NK-92 (cell line): ENCODE data around the gene GON4L.
"Not testable (repeated sequence)": the region's sequence is repeated elsewhere in the genome, so short reads cannot be mapped to it uniquely, and the experiment has no call there.

Source experiments
- DNase-seq: peaks from one replicate; lab custom pipeline; 2025; ENCODE audit not compliant: unreplicated experiment; lab: John Stamatoyannopoulos, UW

Gene GON4L

GRCh38 chr1:155856975-155857930 is at the start of gene GON4L:
GON4L (minus strand) TSS chr1:155857214; CDS start chr1:155853780, 3,434 bp downstream.
- peak; percentile 30 for DNase-seq

DNA sequence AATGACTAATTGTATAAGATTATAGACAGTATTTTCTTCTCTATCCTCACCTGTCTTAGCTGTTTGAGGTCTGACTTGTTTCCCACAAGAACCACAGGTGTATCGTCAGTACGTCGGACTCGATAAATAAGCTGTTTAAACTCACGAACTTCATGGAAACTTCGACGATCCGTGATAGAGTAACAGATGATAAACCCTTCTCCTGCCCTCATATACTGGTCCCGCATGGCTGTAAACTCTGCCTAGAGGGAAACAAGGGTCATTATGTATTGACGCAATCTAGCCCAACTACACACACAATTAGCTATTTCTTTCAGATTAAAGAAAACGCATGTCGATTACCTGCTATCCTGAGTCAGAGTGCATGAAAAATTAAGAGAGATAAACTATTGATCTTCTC is 47.2 kb upstream of the GON4L start:
- DNase-seq = no peak

- DNase-seq = no peak
Measured at GRCh38 chr1:155900161-155900560, 43.1 kb upstream of the GON4L start.

DNA sequence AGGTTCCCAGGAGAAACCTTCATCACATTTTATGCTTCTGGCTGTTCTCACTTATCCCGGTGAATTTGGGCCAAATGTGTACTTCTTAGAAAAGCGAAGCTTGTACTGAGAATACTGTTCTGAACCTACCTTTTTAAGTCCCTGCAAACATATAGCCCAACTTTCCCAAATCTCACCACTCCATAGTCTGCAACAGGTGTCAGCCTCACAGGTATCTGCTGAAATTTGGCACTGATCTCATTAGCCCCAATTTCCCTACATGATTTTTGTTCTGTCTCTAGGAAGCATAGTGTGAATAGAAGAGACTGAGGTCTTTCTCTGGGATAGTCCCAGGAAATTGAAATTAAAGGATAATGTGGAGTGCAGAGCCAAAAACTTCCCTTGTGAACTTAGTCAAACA is 42.7 kb upstream of the GON4L start:
- no peak for DNase-seq

DNA sequence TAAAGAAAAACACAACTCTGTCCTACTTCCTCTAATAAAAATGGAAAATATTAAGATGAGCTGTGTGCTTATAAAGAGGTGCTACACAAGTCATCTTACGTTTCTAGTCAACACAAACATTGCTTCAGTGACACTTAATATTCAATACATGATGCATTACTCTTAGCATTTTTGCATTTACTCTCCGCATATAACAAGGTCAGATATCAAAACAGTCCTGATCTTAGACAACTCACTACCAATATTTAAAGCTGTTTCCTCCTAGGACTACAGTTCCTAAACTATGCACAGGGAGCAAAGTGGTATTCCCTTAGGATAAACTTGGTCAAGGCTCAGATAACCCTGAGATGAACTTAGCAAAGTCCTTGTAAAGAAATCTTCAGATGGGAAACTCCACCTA is 41.9 kb upstream of the GON4L start:
- no peak for DNase-seq

GRCh38 chr1:155897746-155898145 is 40.7 kb upstream of the GON4L start:
- no peak for DNase-seq

DNA sequence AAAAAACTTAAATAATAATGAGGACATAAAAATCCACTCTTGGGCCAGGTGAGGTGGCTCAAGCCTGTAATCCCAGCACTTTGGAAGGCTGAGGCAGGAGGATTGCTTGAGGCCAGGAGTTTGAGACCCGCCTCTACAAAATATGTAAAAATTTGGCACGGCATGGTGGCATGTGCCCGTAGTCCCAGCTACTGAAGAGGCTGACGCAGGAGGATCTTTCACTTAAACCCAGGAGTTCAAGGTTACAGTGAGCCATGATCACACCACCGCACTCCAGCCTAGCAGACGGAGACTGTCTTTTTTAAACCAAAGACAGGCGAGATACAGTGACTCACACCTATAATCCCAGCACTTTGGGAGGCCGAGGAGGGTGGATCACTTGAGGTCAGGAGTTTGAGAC is 39.5 kb upstream of the GON4L start:
- not testable (repeated sequence) for DNase-seq

DNA sequence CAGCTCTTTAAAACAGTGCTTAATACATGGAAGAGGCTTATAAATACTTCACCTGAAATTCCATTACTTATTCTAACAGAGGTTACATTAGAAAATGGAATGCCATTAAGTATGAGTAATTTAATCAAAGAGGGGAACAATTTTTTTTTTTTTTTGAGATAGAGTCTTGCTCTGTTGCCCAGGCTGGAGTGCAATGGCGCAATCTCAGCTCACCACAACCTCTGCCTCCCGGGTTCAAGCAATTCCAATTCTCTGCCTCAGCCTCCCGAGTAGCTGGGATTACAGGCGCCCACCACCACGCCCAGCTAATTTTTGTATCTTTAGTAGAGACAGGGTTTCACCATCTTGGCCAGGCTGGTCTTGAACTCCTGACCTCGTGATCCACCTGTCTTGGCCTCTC is 38.6 kb upstream of the GON4L start:
- not testable (repeated sequence) for DNase-seq

- DNase-seq = no peak
Measured at GRCh38 chr1:155893389-155894142, 36.6 kb upstream of the GON4L start.

DNA sequence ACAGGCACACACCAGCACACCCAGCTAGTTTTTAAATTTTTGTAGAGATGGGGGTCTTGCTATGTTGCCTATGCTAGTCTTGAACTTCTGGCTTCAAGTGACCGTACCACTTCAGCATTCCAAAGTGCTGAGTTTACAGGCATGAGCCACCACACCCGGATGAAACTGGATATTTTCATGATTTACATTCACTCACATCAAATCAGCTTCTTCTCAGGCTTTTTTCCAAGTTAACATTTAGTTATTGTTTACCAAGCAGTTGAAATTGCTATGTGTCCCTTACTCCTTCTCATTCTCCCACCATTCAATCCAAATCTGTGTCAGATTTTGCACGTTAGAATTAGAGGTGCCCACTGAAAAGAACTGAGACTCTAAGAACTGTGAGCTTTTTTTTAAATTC is 35.8 kb upstream of the GON4L start:
- no peak for DNase-seq

- DNase-seq = no peak
Measured at GRCh38 chr1:155890251-155890650, 33.2 kb upstream of the GON4L start.

DNA sequence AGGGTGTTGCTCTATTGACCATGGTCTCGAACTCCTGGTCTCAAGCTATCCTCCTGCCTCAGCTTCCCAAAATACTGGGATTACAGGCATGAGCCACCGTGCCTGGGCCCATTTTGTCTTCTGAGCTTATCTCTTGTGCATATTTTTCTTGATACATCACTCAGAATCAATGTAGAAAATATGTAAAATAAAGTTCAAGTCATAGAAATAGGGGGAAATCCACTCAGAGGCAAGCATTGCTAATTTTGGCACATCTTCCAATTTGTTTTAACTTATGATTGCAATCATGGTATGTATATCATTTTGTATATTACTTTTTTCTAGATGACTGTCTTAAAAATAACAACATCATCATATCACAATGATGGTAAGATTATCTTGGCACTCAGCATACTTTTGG is 32.6 kb upstream of the GON4L start:
- no peak for DNase-seq

DNA sequence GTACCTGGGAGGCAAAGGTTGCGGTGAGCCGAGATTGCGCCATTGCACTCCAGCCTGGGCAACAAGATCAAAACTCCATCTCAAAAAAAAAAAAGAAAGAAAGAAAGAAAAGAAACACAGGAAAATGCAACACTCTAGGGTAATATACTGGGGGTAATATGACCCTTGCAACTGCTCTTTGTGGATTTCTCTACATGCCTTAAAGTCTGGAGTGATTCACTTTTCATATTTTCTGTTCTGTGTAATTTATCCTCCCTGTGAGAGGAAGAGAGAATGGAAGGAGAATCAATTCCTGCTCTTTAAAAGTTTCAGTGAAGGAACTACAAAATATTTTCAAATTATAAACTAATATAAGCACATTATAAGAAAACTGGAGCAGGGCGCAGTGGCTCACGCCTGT is 31.5 kb upstream of the GON4L start:
- no peak for DNase-seq

DNA sequence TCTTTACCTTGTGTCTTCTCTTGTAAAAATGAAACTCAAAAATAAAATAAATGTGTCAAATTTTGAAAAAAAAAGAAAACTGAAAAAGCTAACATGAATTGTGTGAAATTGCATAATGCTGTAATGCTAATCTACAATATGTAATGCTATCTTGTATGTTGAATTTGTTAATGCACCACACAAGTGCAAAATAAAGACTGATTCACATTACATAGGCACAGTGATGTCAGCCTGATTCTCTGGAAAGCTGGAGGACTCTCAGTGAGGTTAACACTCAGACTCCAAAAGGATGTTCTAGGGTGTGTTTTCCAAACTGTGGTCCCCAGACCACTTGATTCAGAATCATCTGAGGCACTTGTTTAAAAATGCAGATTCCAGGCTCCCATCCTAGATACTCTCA is 28.0 kb upstream of the GON4L start:
- DNase-seq = no peak

DNA sequence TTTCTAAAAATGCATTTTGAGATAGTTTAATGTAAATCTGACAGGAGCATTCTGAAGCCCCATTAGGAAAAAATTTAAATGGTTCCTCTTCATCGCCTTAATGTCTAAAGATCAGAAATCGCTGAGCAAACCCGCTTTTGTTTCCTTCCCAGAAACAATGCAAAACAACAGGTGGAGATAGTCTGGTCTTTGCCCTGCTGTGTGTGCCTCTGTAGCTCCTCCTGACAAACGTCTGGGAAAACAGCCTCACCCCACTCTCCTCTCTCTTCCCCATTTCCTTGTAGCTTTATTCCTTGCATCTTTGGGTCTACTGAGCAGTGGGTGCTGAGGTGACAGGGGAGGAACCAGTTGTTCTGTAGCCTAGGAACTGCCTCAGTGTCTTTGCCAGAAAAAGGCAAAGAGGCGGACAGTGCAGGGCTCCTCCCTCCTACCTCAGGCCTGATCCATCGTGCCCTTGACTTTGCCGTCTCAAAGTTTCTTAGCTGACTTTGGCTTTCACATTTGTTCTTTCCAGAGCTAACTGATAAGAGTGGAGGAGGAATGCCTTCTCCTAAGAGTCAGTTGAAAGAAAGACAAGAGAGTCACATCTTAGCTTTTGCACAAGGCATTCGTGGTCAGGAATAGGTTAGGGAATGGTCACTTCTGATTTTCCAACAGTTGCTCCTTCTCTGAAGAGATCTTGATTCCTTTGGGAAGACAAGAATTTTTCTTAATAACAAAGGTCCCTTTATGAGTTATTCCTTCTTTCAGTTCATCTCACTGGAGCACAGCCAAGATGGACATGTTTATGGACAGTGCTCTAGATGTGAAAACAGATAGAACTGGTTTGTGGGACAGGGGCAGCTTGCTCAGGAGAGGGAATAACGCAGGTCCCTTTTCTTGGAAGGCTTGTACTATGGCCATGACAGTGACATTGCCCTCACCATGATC is 27.3 kb upstream of the GON4L start:
- no peak for DNase-seq

DNA sequence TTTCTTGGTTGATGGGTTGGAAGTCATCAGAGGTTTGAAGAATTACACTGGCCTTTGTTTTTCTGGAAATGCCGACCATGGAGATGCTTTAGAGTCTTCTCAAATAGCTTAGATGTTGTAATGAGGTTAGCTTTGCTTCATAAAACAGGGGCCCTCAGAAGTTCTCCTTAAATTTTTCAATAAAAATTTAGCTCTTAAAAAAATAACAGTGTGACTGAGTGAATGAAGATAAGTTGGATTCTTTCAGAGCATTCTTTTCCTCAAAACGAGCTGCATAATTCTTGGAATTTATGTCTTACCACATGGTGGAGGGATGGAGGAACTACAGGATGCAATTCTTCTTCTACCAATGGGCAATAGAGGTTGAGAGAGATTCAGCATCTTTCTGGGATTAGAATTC is 25.8 kb upstream of the GON4L start:
- no peak for DNase-seq

DNA sequence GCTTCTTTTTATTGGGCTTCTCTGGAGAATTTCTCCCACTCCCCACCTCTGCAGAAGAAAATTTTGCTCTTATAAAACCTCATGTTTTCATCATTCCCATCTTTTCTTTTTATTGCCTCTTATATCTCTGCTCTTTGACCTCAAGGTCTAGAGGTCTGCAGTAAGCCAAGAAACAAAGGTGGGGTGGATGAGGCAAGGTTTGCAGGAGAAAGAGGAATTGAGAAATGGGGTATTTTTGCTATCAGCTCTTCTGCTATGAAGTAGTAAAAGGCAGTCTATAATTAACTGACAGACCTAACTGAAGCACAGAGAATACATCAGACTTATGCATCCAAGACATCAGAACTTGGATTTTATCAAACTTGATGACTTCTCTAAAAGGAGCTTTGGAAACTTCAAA is 25.2 kb upstream of the GON4L start:
- DNase-seq = no peak

- DNase-seq = no peak
Measured at GRCh38 chr1:155880950-155881349, 23.9 kb upstream of the GON4L start.

- DNase-seq = no peak
Measured at GRCh38 chr1:155880251-155880650, 23.2 kb upstream of the GON4L start.

DNA sequence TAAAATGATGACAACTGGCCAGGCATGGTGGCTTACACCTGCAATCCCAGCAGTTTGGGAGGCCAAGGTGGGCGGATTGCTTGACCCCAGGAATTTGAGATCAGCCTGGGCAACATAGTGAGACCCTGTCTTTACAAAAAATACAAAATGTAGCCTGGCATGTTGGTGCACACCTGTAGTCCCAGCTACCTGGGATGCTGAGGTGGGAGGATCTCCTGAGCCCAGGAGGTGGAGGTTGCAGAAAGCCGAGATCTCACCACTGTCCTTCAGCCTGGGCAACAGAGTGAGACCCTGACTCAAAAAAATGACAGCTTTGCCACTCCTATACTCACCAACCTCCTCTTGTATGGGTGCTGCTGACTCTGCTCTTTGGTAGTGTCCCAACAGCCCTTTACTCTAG is 20.9 kb upstream of the GON4L start:
- no peak for DNase-seq

GRCh38 chr1:155873860-155874259 is 16.8 kb upstream of the GON4L start:
- DNase-seq = no peak
